Peyer's patch (tissue), 4 donors: ENCODE measurements around the gene ACAA2.

ENCODE experiments used
- POLR2A ChIP-seq, 2 donors: fragments of 450-650 bp; IDR thresholded peaks; one replicate each; pipeline ENCODE4 v1.5.1; 2017; ENCODE audit warnings: antibody characterized with exemption in 2 of 2, mild to moderate bottlenecking in 2 of 2, moderate library complexity in 2 of 2
- TF ChIP-seq, protein P1 (sequence below), 6 experiments: fragments of 450-650 bp in 4 of 6; fragments of 200-600 bp in 2 of 6; sonication (generic) in 1 of 6; IDR thresholded peaks; one replicate each; pipeline ENCODE4 v1.5.1; 2017 to 2019; ENCODE audit warnings: antibody characterized with exemption in 6 of 6, mild to moderate bottlenecking in 3 of 6, moderate library complexity in 1 of 6

GRCh38 chr18:49749563-49749962 lies 63.8 kb downstream of the ACAA2 start:
- TF ChIP-seq POLR2A (IDR thresholded peaks at IDR 0.05), result no peak
- TF ChIP-seq, protein P1, sequence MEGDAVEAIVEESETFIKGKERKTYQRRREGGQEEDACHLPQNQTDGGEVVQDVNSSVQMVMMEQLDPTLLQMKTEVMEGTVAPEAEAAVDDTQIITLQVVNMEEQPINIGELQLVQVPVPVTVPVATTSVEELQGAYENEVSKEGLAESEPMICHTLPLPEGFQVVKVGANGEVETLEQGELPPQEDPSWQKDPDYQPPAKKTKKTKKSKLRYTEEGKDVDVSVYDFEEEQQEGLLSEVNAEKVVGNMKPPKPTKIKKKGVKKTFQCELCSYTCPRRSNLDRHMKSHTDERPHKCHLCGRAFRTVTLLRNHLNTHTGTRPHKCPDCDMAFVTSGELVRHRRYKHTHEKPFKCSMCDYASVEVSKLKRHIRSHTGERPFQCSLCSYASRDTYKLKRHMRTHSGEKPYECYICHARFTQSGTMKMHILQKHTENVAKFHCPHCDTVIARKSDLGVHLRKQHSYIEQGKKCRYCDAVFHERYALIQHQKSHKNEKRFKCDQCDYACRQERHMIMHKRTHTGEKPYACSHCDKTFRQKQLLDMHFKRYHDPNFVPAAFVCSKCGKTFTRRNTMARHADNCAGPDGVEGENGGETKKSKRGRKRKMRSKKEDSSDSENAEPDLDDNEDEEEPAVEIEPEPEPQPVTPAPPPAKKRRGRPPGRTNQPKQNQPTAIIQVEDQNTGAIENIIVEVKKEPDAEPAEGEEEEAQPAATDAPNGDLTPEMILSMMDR (IDR thresholded peaks at IDR 0.05), result no peak
